ENCODE measurements around the gene UGT1A3.

DNA sequence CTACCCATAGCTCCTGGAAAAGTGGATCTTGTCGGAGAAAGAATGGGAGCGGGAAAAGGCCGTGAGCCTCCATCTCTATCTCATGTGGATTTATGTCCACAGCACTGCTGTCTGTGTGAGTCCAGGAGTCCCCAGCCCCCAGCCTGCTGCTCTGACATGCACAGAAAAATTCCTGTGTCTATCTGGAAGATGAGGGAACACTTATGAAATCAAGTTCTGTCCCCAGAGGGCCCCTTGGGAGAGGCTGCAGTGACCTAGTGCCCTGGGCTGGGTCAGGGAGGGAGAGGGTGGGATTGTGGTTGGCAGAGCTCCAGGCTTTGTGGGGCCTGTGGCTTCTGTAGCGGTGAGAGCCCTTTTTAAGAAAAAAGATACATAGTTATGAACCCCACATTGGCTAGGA lies 87.9 kb downstream of the UGT1A3 start:
- TF ChIP-seq, protein P1, sequence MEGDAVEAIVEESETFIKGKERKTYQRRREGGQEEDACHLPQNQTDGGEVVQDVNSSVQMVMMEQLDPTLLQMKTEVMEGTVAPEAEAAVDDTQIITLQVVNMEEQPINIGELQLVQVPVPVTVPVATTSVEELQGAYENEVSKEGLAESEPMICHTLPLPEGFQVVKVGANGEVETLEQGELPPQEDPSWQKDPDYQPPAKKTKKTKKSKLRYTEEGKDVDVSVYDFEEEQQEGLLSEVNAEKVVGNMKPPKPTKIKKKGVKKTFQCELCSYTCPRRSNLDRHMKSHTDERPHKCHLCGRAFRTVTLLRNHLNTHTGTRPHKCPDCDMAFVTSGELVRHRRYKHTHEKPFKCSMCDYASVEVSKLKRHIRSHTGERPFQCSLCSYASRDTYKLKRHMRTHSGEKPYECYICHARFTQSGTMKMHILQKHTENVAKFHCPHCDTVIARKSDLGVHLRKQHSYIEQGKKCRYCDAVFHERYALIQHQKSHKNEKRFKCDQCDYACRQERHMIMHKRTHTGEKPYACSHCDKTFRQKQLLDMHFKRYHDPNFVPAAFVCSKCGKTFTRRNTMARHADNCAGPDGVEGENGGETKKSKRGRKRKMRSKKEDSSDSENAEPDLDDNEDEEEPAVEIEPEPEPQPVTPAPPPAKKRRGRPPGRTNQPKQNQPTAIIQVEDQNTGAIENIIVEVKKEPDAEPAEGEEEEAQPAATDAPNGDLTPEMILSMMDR (conservative IDR thresholded peaks at IDR 0.05; ENCODE audit: low read length) = no peak
- no peak for TF ChIP-seq EZH2phosphoT487 (IDR thresholded peaks at IDR 0.05; ENCODE audit: borderline replicate concordance)
